Epithelial cell of prostate (primary cell): ENCODE results near the gene DNAJB14.
"Not testable (repeated sequence)": the region's sequence is repeated elsewhere in the genome, so short reads cannot be mapped to it uniquely, and the experiment has no call there.

Experiments
- DNase-seq: peaks from one replicate; pipeline ENCODE4 v3.0.0-alpha.2; 2011; ENCODE audit warnings: low read depth, low spot score
- H3K27ac ChIP-seq: fragments of 450-650 bp; 2 replicates; pipeline ENCODE4 v1.5.1; 2017; ENCODE audit warnings: mild to moderate bottlenecking

Gene DNAJB14

GRCh38 chr4:99946356-99947189 lies at the start of gene DNAJB14:
Gene DNAJB14 (minus strand): TSS chr4:99946618. CDS start chr4:99946571, 47 bp downstream.
- DNase-seq = no peak

GRCh38 chr4:99991741-99992140 lies 45.3 kb upstream of the DNAJB14 start:
- H3K27ac ChIP-seq = no peak overlapping the region
- DNase-seq = no peak

More at GRCh38 chr4:99946356-99947189, at the start of gene DNAJB14:
- H3K27ac ChIP-seq = peak within 1 kb of the TSS; percentile 95

GRCh38 chr4:99987681-99988080 lies 41.3 kb upstream of the DNAJB14 start:
- DNase-seq = no peak
- no peak overlapping the region for H3K27ac ChIP-seq

- H3K27ac ChIP-seq = no peak overlapping the region
- DNase-seq = no peak
These were observed 40.4 kb upstream of the DNAJB14 start for GRCh38 chr4:99986792-99987191.

GRCh38 chr4:99983289-99983943 lies 37.0 kb upstream of the DNAJB14 start:
- no peak for DNase-seq
- no peak overlapping the region for H3K27ac ChIP-seq

- no peak overlapping the region for H3K27ac ChIP-seq
- DNase-seq = no peak
These were observed 33.5 kb upstream of the DNAJB14 start for GRCh38 chr4:99979872-99980271.

- DNase-seq = no peak
These were observed 25.2 kb upstream of the DNAJB14 start for GRCh38 chr4:99971453-99972111.

GRCh38 chr4:99968330-99968729 lies 21.9 kb upstream of the DNAJB14 start:
- DNase-seq = no peak
- peak overlapping the region; percentile 5 for H3K27ac ChIP-seq

More at GRCh38 chr4:99971453-99972111, 25.2 kb upstream of the DNAJB14 start:
- H3K27ac ChIP-seq = no peak overlapping the region

- no peak overlapping the region for H3K27ac ChIP-seq
- no peak for DNase-seq
These were observed 20.3 kb upstream of the DNAJB14 start for GRCh38 chr4:99966692-99967091.

GRCh38 chr4:99965674-99966350 lies 19.4 kb upstream of the DNAJB14 start:
- DNase-seq = no peak
- no peak overlapping the region for H3K27ac ChIP-seq

GRCh38 chr4:99965173-99965572 lies 18.8 kb upstream of the DNAJB14 start:
- no peak for DNase-seq
- no peak overlapping the region for H3K27ac ChIP-seq

GRCh38 chr4:99961711-99962110 lies 15.3 kb upstream of the DNAJB14 start:
- peak overlapping the region; percentile 49 for H3K27ac ChIP-seq
- DNase-seq = no peak

- no peak for DNase-seq
These were observed 14.2 kb upstream of the DNAJB14 start for GRCh38 chr4:99960648-99961047.

GRCh38 chr4:99958207-99958606 lies 11.8 kb upstream of the DNAJB14 start:
- not testable (repeated sequence) for H3K27ac ChIP-seq

More at GRCh38 chr4:99960648-99961047, 14.2 kb upstream of the DNAJB14 start:
- peak overlapping the region; percentile 49 for H3K27ac ChIP-seq

GRCh38 chr4:99950913-99951254 lies 4.5 kb upstream of the DNAJB14 start:
- DNase-seq = no peak
- H3K27ac ChIP-seq = peak overlapping the region; percentile 95

More at GRCh38 chr4:99958207-99958606, 11.8 kb upstream of the DNAJB14 start:
- DNase-seq = not testable (repeated sequence)

GRCh38 chr4:99949999-99950912 lies 3.8 kb upstream of the DNAJB14 start, which contains the start of gene H2AZ1:
Gene H2AZ1 (minus strand): TSS chr4:99950275. CDS start chr4:99950170, 105 bp downstream.
- peak within 1 kb of the TSS; percentile 95 for H3K27ac ChIP-seq
- DNase-seq = peak; percentile 96

GRCh38 chr4:99949034-99949998 lies 2.9 kb upstream of the DNAJB14 start:
- peak overlapping the region; percentile 95 for H3K27ac ChIP-seq
- peak; percentile 78 for DNase-seq

GRCh38 chr4:99947608-99948007 lies 1.2 kb upstream of the DNAJB14 start:
- no peak for DNase-seq
- peak overlapping the region; percentile 95 for H3K27ac ChIP-seq
